Activated CD4-positive, alpha-beta T cell treated with anti-CD3 and anti-CD28 coated beads, Interleukin-2, amount 50 U/mL, for 48 hours (primary cell): ENCODE results near the gene SLC35B2.
A peak's percentile ranks its signal among the peaks of the same experiment; 100 is the strongest.

Experiments
- DNase-seq, 2 experiments: peaks; one replicate each; pipeline ENCODE4 v3.0.0-alpha.2; 2020

SLC35B2 gene

GRCh38 chr6:44266347-44266746, 9.0 kb upstream of the SLC35B2 start:
- DNase-seq: no peak

DNA sequence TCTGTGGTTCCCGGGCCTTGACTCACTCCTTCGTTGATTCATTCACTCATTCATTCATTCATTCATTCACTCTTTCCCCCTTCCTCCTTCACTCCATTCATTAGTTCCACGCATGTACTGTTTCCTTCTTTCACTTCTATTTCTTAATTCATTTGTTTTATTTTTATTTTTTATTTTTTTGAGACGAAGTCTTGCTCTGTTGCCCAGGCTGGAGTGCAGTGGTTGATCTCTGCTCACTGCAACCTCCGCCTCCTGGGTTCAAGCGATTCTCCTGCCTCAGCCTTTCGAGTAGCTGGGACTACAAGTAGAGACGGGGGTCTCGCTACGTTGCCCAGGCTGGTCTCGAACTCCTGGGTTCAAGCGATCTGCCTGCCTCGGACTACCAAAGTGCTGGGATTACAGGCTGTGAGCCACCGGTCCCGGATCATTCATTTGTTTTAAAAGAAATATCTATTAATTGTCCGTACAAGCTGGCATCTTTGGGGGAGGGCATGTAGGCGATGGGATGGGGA, 8.4 kb upstream of the SLC35B2 start:
- no peak for DNase-seq

DNA sequence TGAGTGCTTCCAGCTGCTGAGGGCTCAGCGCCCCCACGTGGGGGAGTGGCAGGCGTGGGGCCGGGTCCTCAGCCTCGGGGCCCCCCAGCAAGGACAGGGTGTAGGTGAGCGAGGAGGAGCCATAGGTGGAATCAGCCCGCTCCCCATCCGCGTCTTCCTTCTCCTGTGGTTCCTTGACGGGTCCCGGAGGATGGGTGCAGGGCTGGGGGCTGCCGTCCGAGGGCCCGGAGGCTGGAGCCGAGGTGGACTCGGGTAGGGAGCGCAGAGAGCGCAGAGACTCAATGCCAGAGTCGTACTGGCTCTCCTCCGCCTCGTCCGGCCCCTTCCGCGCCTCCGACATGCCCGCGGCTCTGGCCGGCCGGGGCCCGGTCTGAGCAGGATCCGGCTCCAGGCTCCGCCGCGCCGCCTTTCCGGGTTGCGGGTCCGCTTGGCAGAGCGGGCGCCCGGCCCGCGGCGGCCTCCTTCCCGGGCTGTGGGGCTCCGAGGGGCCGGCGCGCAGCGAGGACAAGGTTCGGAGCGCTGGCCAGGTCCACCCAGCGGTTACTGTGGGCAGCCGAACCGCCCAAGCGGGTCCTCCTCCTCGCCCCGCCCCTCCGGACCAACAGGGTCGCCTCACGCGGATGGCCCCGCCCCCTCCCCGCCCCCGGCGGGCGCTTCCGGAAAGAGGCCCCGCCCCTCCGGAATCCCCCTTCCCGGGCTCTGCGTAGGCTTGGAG, 7.8 kb upstream of the SLC35B2 start, which contains the start of gene NFKBIE:
Gene NFKBIE (minus strand): TSS at position 545 of the 715 bp plus-strand sequence. CDS start 205 bp downstream, at position 340.
- peak; percentile 96 for DNase-seq

GRCh38 chr6:44264154-44265006, 7.1 kb upstream of the SLC35B2 start:
- peak in 1 of 2 experiments; percentile 52 for DNase-seq

- peak in 1 of 2 experiments; percentile 62 for DNase-seq
Measured at GRCh38 chr6:44263354-44264100, 6.2 kb upstream of the SLC35B2 start.

- no peak for DNase-seq
Measured at GRCh38 chr6:44262467-44263353, 5.4 kb upstream of the SLC35B2 start.

GRCh38 chr6:44261581-44261980, 4.3 kb upstream of the SLC35B2 start:
- DNase-seq: no peak

DNA sequence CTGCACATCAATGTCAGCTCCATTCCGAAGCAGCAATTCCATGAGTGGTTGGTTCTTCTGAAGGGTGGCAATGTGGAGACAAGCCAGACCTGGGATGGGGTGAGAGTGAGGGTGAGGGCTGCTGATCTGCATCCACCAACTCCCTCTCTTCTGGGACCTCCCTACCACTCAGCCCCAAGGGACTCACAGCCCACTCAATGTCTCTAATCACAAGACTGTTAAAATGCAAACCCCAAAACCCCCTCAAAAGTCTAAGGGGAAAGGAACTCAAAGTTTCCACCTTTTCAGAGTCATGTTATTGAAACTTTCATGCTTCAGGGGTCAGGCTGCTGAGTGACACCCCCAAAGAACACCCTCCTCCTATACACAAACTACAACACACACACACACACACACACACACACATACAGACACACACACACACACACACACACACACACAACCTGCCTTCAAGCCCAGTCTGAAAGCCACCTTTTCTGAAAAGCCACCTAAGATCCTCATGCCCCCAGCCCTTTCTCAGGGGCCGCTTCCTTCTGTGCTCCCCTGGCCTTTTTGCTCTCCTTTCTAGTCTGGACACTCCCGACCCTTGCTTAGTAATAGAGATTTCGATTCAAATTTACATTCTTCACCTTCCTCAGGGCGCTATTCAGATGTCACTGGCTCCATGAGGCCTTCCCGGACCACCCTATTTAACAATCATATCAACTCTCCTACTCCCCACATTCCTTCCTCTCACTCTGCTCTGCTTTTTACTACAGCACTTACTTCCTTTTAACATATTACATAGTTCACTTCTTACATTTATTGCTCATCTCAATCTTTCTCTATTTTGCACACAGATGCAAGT, 3.3 kb upstream of the SLC35B2 start:
- DNase-seq: no peak

- no peak for DNase-seq
Measured at GRCh38 chr6:44260011-44260410, 2.7 kb upstream of the SLC35B2 start.

DNA sequence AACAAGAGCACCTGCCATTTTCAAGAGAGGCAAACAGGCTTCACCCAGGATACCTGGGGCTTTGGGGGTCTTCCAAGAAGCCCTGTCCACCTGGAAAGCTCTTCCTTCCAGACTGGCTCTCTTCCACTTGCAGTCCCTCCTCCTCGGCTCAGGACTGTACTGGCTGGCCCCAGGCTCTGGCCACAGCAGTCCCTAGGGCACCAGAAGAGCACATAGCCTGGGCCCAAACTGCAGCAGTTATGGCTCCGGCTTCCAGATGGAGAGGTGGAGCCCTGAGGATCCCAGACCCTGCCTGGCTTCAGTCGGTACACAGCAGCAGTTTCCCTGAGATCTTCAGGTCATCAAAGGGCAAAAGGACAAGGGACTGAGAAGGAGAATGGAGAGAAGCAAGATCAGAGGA, 1.6 kb upstream of the SLC35B2 start:
- no peak for DNase-seq

GRCh38 chr6:44258325-44258863, 1.1 kb upstream of the SLC35B2 start:
- DNase-seq: no peak

DNA sequence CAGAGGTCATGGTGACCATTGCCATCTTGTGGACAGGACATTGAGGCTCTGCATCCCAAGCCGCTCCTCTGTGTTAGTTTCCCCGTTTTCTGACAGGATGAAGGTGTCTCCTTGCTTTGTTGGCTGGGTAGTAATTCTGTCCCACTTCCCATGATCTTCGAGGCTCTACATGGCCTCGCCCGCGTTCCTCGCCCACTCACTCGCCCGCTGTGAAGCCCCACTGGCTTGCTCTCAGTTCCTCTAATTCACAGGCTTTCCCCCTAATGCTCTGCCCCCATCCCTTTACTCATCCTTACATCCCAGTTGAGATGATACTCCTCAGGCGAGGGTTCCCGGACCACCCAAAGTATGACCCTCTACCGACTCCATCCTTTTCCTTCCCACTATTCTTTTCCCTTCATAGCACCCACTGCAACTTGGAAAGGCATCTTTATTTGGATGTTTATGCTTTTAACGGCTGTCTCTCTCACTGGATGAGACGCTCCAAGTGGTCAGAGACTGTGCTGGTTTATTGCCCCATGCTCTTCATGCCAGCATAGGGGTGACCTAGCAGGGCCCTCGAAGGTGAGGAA, 511 bp upstream of the SLC35B2 start:
- no peak for DNase-seq

GRCh38 chr6:44256775-44257024, 628 bp downstream of the SLC35B2 start:
- DNase-seq: no peak

DNA sequence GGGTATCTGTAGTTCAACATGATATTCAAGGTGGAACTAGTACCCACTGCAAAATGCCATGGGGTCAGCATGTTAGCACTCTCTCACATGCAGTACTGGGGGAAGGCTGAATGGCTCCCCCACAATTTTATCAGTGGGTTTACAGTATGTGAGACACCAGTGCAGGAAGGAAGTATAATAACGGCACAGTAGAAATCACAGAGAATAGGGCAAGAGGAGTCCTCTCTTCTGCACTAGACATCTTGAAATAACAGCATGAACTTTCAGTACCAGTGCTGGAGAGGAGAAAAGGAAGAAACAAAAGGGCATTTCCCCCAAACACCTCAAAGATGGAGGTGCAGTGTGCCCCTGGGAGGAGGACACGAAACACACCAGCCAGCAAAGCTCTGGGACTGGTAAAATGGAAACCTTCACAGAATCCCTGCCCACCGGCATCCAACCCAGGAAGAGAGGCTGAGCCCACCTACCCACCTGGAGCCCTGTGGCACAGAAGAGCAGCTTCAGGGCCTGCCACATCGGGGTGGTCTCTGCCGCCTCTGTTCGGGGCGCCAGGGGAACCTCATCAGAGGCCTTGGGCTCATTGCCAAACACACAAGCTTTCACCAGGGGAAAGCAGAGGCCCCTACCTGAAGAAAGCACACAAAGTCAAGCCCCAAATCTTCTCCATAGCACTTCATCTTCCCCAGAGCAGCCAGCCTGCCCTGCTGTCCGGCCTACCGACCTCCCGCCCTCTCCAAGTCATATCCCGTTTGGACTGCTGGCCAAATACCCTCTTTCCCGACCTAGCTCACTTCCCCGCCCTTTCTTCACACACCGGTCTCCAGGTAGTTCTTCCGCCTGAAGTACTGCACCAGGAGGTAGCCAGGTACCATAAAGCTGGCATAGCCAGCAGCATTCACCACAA, 1.2 kb downstream of the SLC35B2 start:
- no peak for DNase-seq

- peak in 1 of 2 experiments; percentile 54 for DNase-seq
Measured at GRCh38 chr6:44255105-44255808, 2.1 kb downstream of the SLC35B2 start.

- DNase-seq: peak; percentile 46 to 59
Measured at GRCh38 chr6:44254191-44255104, 2.9 kb downstream of the SLC35B2 start.

- DNase-seq: peak; percentile 69 to 76
Measured at GRCh38 chr6:44253307-44254101, 3.8 kb downstream of the SLC35B2 start.
